Measurements from ENCODE around the gene HNRNPAB. TPM values are rescaled to one million over a fixed set of nuclear protein-coding genes. Genes with fewer than 3 reads are reported as not detected.
"Not testable (repeated sequence)": the region's sequence is repeated elsewhere in the genome, so short reads cannot be mapped to it uniquely, and the experiment has no call there.

Gene HNRNPAB
- total RNA-seq, 1 donor from 2014 or later: 281 TPM

DNA sequence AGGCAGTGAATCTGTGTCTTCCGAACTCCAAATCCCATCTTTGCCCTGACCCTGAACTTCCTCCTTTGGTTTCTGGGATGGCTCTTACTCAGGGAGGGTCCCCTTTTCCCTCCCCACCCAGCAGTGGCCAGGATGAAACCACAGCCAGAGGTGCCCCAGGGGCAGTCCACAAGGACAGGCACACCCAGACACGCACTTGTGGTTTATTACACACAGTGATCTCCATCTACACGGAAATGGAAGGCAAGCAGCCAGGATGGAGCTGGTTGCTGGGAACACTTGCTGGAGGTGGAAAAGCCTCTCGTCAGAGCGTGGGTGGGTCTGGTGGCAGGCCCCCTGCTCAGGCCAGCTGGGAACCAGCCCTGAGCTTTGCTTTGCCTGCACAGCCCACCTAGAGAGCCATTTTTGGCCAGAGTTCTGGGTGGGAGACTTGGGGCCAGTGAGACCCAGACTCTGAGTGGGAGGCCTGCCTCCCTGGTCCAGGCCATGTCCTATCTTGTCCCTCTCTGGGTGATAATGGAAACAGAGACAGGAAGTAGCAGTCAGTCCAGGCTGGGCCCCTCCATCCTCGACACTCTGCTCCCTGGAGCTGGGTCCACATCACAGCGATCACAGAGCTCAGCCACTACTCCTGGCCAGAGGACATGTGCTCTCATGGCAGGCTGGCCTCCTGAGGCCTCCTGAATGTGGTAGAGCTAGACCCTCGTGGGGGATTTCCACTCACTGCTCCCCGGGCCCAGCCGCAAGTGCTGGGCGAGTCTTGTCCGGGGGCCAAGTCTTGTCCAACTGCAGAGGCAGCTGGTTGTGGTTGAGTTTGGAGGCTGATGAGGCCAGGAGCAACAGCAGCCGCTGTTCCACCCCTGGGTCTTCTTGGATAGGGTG, 33.3 kb downstream of the HNRNPAB start:
- TF ChIP-seq, protein P1, sequence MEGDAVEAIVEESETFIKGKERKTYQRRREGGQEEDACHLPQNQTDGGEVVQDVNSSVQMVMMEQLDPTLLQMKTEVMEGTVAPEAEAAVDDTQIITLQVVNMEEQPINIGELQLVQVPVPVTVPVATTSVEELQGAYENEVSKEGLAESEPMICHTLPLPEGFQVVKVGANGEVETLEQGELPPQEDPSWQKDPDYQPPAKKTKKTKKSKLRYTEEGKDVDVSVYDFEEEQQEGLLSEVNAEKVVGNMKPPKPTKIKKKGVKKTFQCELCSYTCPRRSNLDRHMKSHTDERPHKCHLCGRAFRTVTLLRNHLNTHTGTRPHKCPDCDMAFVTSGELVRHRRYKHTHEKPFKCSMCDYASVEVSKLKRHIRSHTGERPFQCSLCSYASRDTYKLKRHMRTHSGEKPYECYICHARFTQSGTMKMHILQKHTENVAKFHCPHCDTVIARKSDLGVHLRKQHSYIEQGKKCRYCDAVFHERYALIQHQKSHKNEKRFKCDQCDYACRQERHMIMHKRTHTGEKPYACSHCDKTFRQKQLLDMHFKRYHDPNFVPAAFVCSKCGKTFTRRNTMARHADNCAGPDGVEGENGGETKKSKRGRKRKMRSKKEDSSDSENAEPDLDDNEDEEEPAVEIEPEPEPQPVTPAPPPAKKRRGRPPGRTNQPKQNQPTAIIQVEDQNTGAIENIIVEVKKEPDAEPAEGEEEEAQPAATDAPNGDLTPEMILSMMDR (IDR thresholded peaks at IDR 0.05; ENCODE audit: partially characterized antibody, unreplicated experiment): no peak
- H3K36me3 Mint-ChIP-seq (ENCODE audit: unreplicated experiment): no peaks in the 10 kb centered on the region
- H3K9me3 Mint-ChIP-seq (ENCODE audit: unreplicated experiment): peaks cover 4% of the 10 kb centered on the region
- DNase-seq: no peak
- peaks cover 1% of the 10 kb centered on the region for H3K4me1 Mint-ChIP-seq (ENCODE audit: low read depth, unreplicated experiment)
- no peak overlapping the region for H3K27ac Mint-ChIP-seq (ENCODE audit: unreplicated experiment)
- H3K4me3 Mint-ChIP-seq (ENCODE audit: unreplicated experiment): no peak overlapping the region
- peaks cover 6% of the 10 kb centered on the region for H3K27me3 Mint-ChIP-seq (ENCODE audit: unreplicated experiment)

DNA sequence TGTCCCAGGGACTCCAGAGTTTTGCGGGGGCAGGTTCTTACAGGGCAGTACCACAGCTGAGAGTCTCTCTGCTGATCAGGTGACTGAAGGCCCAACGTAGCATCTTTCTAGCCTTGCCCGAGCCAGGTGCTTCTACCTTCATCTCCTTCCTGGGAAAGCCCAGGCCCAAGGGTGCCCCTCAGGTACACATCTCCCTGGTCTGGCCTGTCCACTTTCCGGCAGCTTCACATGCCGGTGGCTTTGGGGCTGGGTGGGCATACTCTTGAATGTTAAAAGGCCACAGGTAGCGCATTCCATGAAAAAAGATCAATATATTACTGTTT, 33.9 kb downstream of the HNRNPAB start:
- TF ChIP-seq, protein P1 (IDR thresholded peaks at IDR 0.05; ENCODE audit: partially characterized antibody, unreplicated experiment): no peak
- peaks cover 6% of the 10 kb centered on the region for H3K27me3 Mint-ChIP-seq (ENCODE audit: unreplicated experiment)
- DNase-seq: no peak
- peaks cover 4% of the 10 kb centered on the region for H3K9me3 Mint-ChIP-seq (ENCODE audit: unreplicated experiment)
- H3K27ac Mint-ChIP-seq (ENCODE audit: unreplicated experiment): no peak overlapping the region
- peaks cover 1% of the 10 kb centered on the region for H3K4me1 Mint-ChIP-seq (ENCODE audit: low read depth, unreplicated experiment)
- H3K4me3 Mint-ChIP-seq (ENCODE audit: unreplicated experiment): no peak overlapping the region
- no peaks in the 10 kb centered on the region for H3K36me3 Mint-ChIP-seq (ENCODE audit: unreplicated experiment)

DNA sequence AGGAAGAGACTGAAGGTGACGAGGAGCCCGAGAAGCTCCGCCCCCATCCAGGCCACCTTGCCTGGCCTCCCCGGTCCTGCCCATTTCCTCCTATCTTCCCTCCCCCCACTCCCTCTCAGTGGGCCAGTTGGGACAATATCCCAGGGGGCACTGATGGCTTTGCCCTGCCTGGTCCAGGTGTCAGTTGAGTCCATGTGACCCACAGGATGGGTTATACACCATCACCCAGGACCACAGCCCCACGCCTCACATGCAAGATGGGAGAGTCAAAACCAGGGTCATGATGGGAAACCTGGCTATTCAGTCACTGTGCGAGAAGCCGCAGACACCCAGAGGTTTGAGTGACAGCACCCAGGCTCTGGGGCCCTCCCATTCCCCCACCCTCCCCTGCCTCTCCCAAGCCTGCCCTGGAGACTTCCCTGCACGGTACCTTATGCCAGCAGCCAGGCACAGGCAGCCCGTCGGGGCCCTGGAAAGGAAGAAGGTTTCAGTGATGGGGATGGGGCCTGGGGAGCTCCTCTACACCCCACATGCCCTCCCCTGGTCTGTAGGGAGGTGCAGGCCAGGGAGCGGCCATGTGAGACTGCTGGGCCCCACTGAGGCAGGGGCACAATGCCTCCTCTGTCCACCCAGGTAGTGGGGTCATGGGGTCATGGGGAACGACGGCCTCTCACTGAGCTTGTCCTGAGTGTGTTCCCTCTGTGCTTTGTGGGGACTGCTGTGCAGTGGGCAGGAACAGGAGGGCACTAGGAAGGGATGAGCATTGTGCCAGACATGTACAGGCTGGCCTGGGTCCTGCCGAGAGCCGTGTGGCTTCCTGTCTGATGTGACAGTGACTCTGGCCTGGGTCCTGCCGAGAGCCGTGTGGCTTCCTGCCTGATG, 34.6 kb downstream of the HNRNPAB start:
- H3K4me1 Mint-ChIP-seq (ENCODE audit: low read depth, unreplicated experiment): no peaks in the 10 kb centered on the region
- no peak overlapping the region for H3K27ac Mint-ChIP-seq (ENCODE audit: unreplicated experiment)
- no peaks in the 10 kb centered on the region for H3K36me3 Mint-ChIP-seq (ENCODE audit: unreplicated experiment)
- H3K4me3 Mint-ChIP-seq (ENCODE audit: unreplicated experiment): no peak overlapping the region
- TF ChIP-seq, protein P1 (IDR thresholded peaks at IDR 0.05; ENCODE audit: partially characterized antibody, unreplicated experiment): no peak
- H3K27me3 Mint-ChIP-seq (ENCODE audit: unreplicated experiment): peaks cover 6% of the 10 kb centered on the region
- H3K9me3 Mint-ChIP-seq (ENCODE audit: unreplicated experiment): peaks cover 2% of the 10 kb centered on the region
- no peak for DNase-seq

DNA sequence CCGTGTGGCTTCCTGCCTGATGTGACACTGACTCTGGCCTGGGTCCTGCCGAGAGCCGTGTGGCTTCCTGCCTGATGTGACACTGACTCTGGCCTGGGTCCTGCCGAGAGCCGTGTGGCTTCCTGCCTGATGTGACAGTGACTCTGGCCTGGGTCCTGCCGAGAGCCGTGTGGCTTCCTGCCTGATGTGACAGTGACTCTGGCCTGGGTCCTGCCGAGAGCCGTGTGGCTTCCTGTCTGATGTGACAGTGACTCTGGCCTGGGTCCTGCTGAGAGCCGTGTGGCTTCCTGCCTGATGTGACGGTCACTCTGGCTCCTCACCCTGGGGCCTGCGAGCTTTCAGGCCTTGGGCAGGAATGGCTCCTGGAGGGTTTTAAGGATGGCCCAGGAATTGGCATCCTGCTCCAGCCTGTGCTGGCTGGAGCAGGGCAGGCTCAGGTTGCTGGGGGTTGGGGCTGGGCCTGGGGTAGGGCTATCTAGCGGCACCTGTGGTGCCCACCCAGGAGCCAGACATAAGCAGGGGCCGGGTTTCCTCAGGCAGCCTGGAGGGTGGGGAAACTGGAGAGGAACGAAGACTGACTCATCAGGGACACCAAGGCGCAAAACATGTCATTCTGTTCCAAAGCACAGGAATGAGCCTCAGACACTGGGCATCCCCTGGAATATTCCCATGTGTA, 35.4 kb downstream of the HNRNPAB start:
- not testable (repeated sequence) for H3K9me3 Mint-ChIP-seq (ENCODE audit: unreplicated experiment)

DNA sequence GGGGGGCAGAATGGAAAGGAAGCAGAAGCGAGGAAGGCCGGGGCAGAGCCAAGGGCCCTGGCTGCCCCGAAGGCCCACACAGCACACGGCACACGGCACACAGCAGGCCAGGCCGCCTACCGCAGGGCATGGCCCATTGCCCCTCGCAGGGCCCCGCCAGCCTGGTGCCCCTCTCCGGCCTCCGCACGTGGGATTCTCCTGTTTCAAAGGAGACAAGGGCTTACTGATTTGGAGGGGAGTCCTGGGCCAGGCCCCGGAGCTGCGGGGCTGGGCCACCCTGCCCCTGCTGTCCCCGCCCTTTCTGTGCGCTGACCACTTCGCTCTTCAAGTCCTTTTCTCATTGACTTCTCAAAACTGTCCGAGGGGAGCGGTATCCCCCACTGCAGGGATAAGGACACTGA, 36.0 kb downstream of the HNRNPAB start:
- Mint-ChIP-seq H3K9me3 (ENCODE audit: unreplicated experiment) (peaks cover 2% of the 10 kb centered on the region), H3K36me3 (ENCODE audit: unreplicated experiment) (no peaks in the 10 kb centered on the region), H3K27me3 (ENCODE audit: unreplicated experiment) (peaks cover 6% of the 10 kb centered on the region), H3K4me1 (ENCODE audit: low read depth, unreplicated experiment) (no peaks in the 10 kb centered on the region), H3K4me3 (ENCODE audit: unreplicated experiment) (no peak overlapping the region), H3K27ac (ENCODE audit: unreplicated experiment) (no peak overlapping the region)
- TF ChIP-seq, protein P1 (IDR thresholded peaks at IDR 0.05; ENCODE audit: partially characterized antibody, unreplicated experiment): no peak
- no peak for DNase-seq

More for the DNA sequence above, 35.4 kb downstream of the HNRNPAB start:
- not testable (repeated sequence) for DNase-seq; H3K4me1 Mint-ChIP-seq (ENCODE audit: low read depth, unreplicated experiment); H3K4me3 Mint-ChIP-seq (ENCODE audit: unreplicated experiment); H3K27ac Mint-ChIP-seq (ENCODE audit: unreplicated experiment); H3K27me3 Mint-ChIP-seq (ENCODE audit: unreplicated experiment); H3K36me3 Mint-ChIP-seq (ENCODE audit: unreplicated experiment)

All from glutamatergic neuron (in vitro differentiated cells).